Keratinocyte (primary cell): ENCODE measurements around the gene ZNF77. TPM values are rescaled to one million over a fixed set of nuclear protein-coding genes. Genes with fewer than 3 reads are reported as not detected.

Experiments used
- DNase-seq: peaks from one replicate; pipeline ENCODE4 v3.0.0-alpha.2; 2011; ENCODE audit warnings: low read depth, missing footprints, low spot score
- FAIRE-seq: peaks from 2 replicates; lab custom pipeline; 2011; peaks lifted over from hg19 to GRCh38; lab: Jason Lieb, UNC
- H2AFZ ChIP-seq: 2 replicates; pipeline ENCODE4 v1.6.0; 2012; ENCODE audit warnings: low read length, control low read depth, inconsistent platforms; ENCODE audit not compliant: control insufficient read depth
- H3K27ac ChIP-seq: 2 replicates; pipeline ENCODE4 v1.5.1; 2011; ENCODE audit warnings: low read length; ENCODE audit not compliant: control insufficient read depth, insufficient read depth
- H3K27me3 ChIP-seq: 3 replicates; pipeline ENCODE4 v1.6.0; 2011; ENCODE audit warnings: low read length; ENCODE audit not compliant: control insufficient read depth, insufficient read depth; ENCODE audit errors: extremely low read depth
- H3K36me3 ChIP-seq, 2 experiments: 2 replicates in 1 of 2; 3 replicates in 1 of 2; pipeline ENCODE4 v1.5.1; 2011; ENCODE audit warnings: low read length in 2 of 2, mild to moderate bottlenecking in 1 of 2; ENCODE audit not compliant: control insufficient read depth in 2 of 2, insufficient read depth in 2 of 2; ENCODE audit errors: extremely low read depth in 1 of 2
- H3K4me1 ChIP-seq: 3 replicates; pipeline ENCODE4 v1.5.1; 2011; ENCODE audit warnings: low read length; ENCODE audit not compliant: control insufficient read depth, insufficient read depth; ENCODE audit errors: extremely low read depth
- H3K4me2 ChIP-seq: 3 replicates; pipeline ENCODE4 v1.6.0; 2011; ENCODE audit warnings: low read depth, low read length; ENCODE audit not compliant: control insufficient read depth, insufficient read depth; ENCODE audit errors: extremely low read depth
- H3K4me3 ChIP-seq, 3 experiments: fragments of 200-600 bp in 1 of 3; sonication (generic) in 1 of 3; 2 replicates in 2 of 3; 3 replicates in 1 of 3; pipeline ENCODE4 v1.5.1; 2011 to 2016; ENCODE audit warnings: low read length in 3 of 3, mild to moderate bottlenecking in 3 of 3, control low read depth in 2 of 3, inconsistent platforms in 1 of 3, low read depth in 1 of 3, mixed read lengths in 1 of 3, mixed run types in 1 of 3, moderate library complexity in 1 of 3; ENCODE audit not compliant: control insufficient read depth in 2 of 3, insufficient read depth in 2 of 3; ENCODE audit errors: extremely low read depth in 1 of 3
- H3K79me2 ChIP-seq: 2 replicates; pipeline ENCODE4 v1.6.0; 2012; ENCODE audit warnings: low read length; ENCODE audit not compliant: control insufficient read depth, insufficient read depth
- H3K9ac ChIP-seq: 3 replicates; pipeline ENCODE4 v1.6.0; 2011; ENCODE audit warnings: low read length; ENCODE audit not compliant: control insufficient read depth, insufficient read depth; ENCODE audit errors: extremely low read depth
- H3K9me1 ChIP-seq: 3 replicates; pipeline ENCODE4 v1.6.0; 2011; ENCODE audit warnings: low read length; ENCODE audit not compliant: control insufficient read depth, insufficient read depth; ENCODE audit errors: extremely low read depth
- H3K9me3 ChIP-seq: 2 replicates; pipeline ENCODE4 v1.5.1; 2012; ENCODE audit warnings: low read depth, low read length; ENCODE audit not compliant: control insufficient read depth
- H4K20me1 ChIP-seq: 3 replicates; pipeline ENCODE4 v1.6.0; 2011; ENCODE audit warnings: low read length; ENCODE audit not compliant: control insufficient read depth, insufficient read depth; ENCODE audit errors: extremely low read depth
- EZH2 ChIP-seq: IDR thresholded peaks from one replicate; pipeline ENCODE4 v1.6.1; 2012; ENCODE audit warnings: inconsistent platforms, mild to moderate bottlenecking, low read length, moderate library complexity
- dilution Hi-C: fragments of 300-500 bp; cut with MboI; formaldehyde crosslinking; loops from one replicate; pipeline ENCODE4 v1.7.0; 2020; ENCODE audit warnings: low sequenced_read_pairs; ENCODE audit not compliant: extremely low pct_ligation_motif_present
- polyA plus RNA-seq, 5 experiments: library from polyadenylated mRNA; depleted of rRNA in 3 of 5; stranded (reverse) in 3 of 5; stranded (forward) in 1 of 5; unstranded in 1 of 5; fragments of >200 nt; gene quantifications; 1 replicate in 1 of 5; 2 replicates in 3 of 5; 3 replicates in 1 of 5; pipeline versions ENCODE4 v1.2.1 to v1.2.3, GENCODE V29; 2011 to 2012; ENCODE audit warnings: missing spikeins in 2 of 5, low read depth in 1 of 5, low replicate concordance in 1 of 5
- TF ChIP-seq, protein P1 (sequence below), 3 experiments: IDR thresholded peaks in 1 of 3; conservative IDR thresholded peaks in 1 of 3; optimal IDR thresholded peaks in 1 of 3; 2 replicates in 2 of 3; 3 replicates in 1 of 3; pipeline versions ENCODE3 to v1.5.1; 2011; ENCODE audit warnings: low read length in 3 of 3, mild to moderate bottlenecking in 3 of 3, moderate library complexity in 2 of 3, control low read depth in 1 of 3, inconsistent platforms in 1 of 3; ENCODE audit not compliant: insufficient read depth in 2 of 3; ENCODE audit errors: extremely low read depth in 1 of 3

Gene ZNF77
- polyA plus RNA-seq, 1 donor (not counting 4 experiments of a cell fraction or from before 2014, with no cell fraction given): 6.0 TPM

DNA sequence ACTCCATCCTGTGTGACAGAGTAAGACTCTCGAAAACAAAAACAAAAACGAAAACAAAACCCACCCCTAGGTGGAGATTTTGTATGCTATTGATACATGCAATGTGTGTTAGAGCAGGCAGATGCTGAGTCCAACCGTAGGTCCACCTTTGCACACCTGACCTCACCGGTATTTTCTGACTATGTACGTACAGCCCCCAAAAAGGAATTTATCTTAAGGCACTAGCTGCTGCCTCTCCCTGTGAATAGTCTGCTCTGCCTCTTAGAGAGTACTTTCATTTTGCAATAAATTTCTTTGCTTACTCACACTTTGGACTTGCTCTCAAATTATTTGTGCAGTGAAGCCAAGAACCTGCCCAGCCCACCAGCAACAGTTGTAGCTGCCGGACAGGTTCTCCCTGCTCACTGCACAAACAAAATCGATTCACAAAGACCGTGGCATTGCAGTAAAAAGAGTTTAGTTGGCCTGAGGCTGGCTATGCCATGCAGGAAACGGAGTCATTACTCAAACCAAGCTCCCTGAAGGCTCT is 8.2 kb upstream of the ZNF77 start:
- Histone ChIP-seq H3K36me3 (peaks cover 0 to 2% of the 10 kb centered on the region in 2 experiments), H2AFZ (peak overlapping the region; percentile 54), H3K27ac (peak overlapping the region; percentile 47), H3K79me2 (peaks cover 15% of the 10 kb centered on the region), H4K20me1 (no peaks in the 10 kb centered on the region), H3K9me3 (no peaks in the 10 kb centered on the region), H3K4me2 (peak overlapping the region; percentile 99), H3K4me1 (peaks cover 23% of the 10 kb centered on the region), H3K27me3 (no peaks in the 10 kb centered on the region), H3K9me1 (no peaks in the 10 kb centered on the region), H3K9ac (peak overlapping the region; percentile 50), H3K4me3 (peak overlapping the region in 2 of 3 experiments; percentile 68 to 72)
- dilution Hi-C loops: no loop called here
- peak; percentile 23 for DNase-seq
- peak; percentile 75 for FAIRE-seq
- no peak for TF ChIP-seq EZH2
- TF ChIP-seq, protein P1, sequence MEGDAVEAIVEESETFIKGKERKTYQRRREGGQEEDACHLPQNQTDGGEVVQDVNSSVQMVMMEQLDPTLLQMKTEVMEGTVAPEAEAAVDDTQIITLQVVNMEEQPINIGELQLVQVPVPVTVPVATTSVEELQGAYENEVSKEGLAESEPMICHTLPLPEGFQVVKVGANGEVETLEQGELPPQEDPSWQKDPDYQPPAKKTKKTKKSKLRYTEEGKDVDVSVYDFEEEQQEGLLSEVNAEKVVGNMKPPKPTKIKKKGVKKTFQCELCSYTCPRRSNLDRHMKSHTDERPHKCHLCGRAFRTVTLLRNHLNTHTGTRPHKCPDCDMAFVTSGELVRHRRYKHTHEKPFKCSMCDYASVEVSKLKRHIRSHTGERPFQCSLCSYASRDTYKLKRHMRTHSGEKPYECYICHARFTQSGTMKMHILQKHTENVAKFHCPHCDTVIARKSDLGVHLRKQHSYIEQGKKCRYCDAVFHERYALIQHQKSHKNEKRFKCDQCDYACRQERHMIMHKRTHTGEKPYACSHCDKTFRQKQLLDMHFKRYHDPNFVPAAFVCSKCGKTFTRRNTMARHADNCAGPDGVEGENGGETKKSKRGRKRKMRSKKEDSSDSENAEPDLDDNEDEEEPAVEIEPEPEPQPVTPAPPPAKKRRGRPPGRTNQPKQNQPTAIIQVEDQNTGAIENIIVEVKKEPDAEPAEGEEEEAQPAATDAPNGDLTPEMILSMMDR (optimal IDR thresholded peaks at IDR 0.05 in 1 of 3, IDR thresholded peaks at IDR 0.05 in 1 of 3, conservative IDR thresholded peaks at IDR 0.05 in 1 of 3; ENCODE audit: extremely low read depth in 1 of 3, insufficient read depth in 2 of 3, low read length in 3 of 3): peak in 2 of 3 experiments; percentile 11 to 22

DNA sequence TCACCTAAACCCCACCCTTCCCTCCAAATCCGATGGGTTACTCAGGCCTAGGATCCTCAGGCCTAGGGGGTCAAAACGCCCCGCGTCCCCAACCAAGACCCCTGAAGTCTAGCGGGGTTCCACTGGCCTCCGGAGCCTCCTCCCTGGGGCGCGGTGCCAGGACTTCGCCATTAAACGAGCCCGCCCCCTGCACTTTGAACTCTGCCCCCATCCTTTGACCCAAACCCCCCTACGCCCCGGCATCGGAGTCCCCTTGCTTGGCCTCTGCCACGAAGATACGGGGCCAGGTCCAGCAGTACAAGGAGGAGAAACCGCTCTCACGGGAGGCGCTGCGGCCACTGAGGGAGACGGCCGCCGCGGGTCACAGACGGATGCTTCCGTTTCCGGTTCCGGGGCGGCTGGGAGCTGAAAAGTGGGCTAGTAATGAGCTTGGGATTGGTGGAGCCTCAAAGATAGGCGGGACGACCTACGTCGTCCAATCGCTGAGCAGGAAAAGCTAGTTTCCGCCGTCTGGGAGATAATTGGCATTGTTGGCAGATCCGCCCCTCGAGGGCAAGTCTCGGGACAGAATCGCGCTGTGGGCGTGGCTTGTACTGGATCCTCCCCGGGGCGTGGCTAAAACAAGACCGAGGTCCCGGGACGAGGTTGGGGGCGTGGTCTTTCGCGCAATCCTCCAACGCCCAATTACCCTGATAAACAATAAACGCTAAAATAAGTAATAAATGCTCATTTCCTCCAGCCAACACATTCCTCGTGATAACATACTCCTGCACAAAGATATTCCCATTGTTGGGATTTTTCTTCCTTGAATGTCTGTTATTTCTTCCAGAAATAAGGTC is 5.7 kb upstream of the ZNF77 start:
- dilution Hi-C loops: no loop called here
- peak overlapping the region; percentile 66 for H3K27ac ChIP-seq

More for the DNA sequence above, 5.7 kb upstream of the ZNF77 start:
- Histone ChIP-seq H3K9me3 (no peaks in the 10 kb centered on the region), H3K9me1 (no peaks in the 10 kb centered on the region), H3K4me3 (peak overlapping the region; percentile 72 to 95 (median 84)), H4K20me1 (no peaks in the 10 kb centered on the region), H3K36me3 (peaks cover 0 to 2% of the 10 kb centered on the region in 2 experiments), H2AFZ (peak overlapping the region; percentile 86), H3K4me1 (peaks cover 23% of the 10 kb centered on the region), H3K9ac (peak overlapping the region; percentile 84), H3K79me2 (peaks cover 15% of the 10 kb centered on the region), H3K4me2 (peak overlapping the region; percentile 99), H3K27me3 (no peaks in the 10 kb centered on the region)
- DNase-seq (peak; percentile 98), FAIRE-seq (peak; percentile 87)
- TF ChIP-seq EZH2: no peak
- TF ChIP-seq, protein P1 (optimal IDR thresholded peaks at IDR 0.05 in 1 of 3, IDR thresholded peaks at IDR 0.05 in 1 of 3, conservative IDR thresholded peaks at IDR 0.05 in 1 of 3; ENCODE audit: extremely low read depth in 1 of 3, insufficient read depth in 2 of 3, low read length in 3 of 3): no peak
